Activated CD4-positive, alpha-beta T cell treated with anti-CD3 and anti-CD28 coated beads, Interleukin-2, Interleukin-4, amounts not matched to agents 100 ng/mL and 50 ng/mL, durations not matched to agents 16 hours and 8 hours (primary cell): ENCODE results near the gene COL18A1.

ENCODE experiments used
- DNase-seq: peaks from one replicate; pipeline ENCODE4 v3.0.0-alpha.2; 2020; ENCODE audit warnings: low spot score

Gene COL18A1

GRCh38 chr21:45383111-45383614, 21.8 kb upstream of the COL18A1 start:
- no peak for DNase-seq

- DNase-seq: no peak
These were observed 21.3 kb upstream of the COL18A1 start for GRCh38 chr21:45383615-45384201.

DNA sequence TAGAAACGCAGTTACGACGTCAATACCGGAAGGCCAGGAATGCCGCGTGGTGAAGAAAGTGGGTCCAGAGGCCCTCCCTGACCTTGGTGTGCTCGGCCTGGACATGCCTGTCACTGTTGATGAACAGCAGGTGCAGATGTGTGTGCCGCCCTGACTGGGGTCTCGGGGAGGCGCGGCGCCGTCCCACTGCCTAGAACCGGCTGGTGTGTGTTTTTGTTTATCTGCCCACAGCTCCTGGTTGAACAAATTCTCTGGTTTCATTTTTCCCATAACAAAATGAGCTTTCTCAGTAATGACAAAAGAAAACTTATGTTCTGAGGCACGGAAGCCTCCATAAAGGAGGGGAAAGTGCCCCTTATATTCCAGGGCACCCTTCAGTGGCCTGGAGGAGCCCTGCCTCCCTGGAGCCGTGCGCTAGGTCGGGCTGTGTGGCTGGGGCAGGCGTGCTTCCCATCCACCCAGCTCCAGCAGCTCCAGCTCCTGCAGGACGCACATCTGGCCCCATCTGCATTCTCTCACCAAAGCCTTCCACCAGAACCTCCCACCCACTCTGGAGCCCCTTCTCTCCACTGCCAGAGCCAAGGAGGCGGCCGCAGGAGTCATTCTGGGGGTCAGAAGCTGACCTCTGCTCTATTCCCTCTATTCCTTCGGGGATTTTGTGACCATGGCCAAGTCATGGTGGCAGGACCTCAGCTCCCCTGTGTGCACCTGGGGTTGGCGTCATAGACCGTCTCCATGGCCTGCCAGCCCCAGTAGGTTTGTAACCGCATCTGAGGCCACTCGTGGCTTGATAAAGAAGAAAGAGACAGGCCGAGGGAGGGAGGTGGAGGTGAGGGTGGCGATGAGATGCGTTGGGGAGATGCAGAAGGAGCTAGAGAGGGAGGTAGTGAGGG, 20.1 kb upstream of the COL18A1 start:
- no peak for DNase-seq

- DNase-seq: no peak
These were observed 19.4 kb upstream of the COL18A1 start for GRCh38 chr21:45385549-45386050.

DNA sequence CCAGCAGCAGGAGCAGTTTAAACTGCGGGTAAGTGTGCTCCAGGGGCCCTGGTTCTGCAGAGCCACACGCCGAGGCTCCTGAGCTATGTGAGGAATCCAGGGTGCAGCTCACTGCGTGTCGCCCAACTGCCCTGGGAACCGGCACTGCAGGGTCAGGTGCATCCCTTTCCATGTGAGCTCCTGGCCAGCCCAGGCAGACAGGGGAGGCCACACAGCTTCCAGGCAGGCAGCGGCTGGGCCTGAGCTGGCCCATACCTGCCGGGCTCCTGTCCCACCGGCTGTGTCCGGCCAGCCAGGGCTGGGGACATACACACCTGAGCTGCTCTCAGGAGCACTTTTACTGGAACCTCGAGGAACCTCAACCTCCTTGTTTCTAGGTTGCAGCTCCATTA, 18.6 kb upstream of the COL18A1 start:
- DNase-seq: no peak

DNA sequence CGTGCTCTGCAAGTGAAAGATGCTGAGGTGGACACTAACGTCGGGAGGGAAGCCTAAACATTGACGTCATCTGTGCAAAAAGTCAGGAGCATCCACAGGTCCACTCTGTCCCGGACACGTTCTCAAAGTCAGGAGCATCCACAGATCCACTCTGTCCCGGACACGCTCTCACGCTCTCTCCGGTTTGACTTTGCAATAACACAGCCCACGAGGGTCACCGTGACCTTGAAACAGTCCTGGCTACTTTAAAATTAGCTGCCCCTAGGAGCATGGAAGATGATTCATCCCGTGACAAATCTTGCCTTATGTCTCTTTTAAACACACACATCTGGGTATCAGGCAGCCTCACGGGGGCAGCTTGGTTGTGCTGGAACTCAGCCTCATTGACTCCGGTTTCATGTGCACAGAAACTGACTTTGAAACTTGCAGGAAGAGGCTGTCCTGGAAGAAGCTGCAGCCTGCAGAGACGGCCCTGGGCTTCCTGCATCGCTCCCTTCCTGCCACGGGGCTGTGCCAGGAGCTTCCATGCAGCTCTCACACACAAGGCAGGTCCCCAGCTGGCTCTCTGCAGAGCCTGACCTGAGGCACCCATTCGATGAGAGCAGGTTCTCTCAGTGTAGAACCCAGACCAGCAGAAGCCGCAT, 18.1 kb upstream of the COL18A1 start:
- no peak for DNase-seq

DNA sequence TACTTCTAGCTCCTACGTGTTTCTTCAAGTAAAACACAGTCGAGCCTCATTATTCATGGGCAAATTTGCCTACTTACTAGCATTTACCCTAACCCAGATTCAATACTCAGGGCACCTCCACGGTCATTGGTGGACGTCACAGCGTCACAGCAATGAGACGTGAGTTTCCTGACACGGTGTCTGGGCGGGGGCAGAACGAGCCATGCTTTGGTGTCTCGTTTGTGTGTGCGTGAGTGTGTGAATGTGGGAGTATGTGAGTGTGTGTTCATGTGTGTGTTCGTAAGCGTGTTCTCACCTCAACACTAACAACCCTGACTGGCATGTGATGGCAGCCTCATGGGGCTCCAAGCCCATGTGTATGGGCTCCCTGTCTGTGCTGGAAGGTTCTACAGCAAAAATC, 17.5 kb upstream of the COL18A1 start:
- no peak for DNase-seq

- DNase-seq: no peak
These were observed 16.9 kb upstream of the COL18A1 start for GRCh38 chr21:45388011-45388521.

DNA sequence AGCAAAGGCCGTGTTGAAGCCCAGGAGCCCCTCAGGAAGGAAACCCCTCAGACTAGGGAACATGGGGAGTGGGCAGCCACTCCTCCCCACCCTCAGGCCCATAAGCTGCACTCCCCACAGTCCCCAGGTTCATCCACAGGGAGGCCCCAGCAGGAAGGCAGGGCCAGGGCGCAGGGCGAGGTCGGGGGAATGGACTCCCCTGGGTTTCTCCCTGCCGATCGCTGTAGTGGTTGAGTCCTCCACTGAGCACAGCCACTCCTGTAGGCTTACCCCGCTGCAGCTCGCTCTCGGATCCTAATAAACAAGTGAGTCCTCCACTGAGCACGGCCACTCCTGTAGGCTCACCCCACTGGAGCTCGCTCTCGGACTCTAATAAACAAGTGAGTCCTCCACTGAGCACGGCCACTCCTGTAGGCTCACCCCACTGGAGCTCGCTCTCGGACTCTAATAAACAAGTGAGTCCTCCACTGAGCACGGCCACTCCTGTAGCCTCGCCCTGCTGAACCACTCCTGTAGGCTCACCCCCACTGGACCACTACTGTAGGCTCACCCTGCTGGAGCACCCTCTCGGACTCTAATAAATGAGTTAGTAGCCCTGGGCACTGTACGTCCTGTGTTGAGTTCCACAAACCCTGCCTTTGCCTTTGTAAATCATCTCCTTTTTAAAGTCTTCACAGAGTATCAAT, 16.2 kb upstream of the COL18A1 start:
- DNase-seq: no peak

GRCh38 chr21:45390121-45390751, 14.7 kb upstream of the COL18A1 start:
- no peak for DNase-seq

DNA sequence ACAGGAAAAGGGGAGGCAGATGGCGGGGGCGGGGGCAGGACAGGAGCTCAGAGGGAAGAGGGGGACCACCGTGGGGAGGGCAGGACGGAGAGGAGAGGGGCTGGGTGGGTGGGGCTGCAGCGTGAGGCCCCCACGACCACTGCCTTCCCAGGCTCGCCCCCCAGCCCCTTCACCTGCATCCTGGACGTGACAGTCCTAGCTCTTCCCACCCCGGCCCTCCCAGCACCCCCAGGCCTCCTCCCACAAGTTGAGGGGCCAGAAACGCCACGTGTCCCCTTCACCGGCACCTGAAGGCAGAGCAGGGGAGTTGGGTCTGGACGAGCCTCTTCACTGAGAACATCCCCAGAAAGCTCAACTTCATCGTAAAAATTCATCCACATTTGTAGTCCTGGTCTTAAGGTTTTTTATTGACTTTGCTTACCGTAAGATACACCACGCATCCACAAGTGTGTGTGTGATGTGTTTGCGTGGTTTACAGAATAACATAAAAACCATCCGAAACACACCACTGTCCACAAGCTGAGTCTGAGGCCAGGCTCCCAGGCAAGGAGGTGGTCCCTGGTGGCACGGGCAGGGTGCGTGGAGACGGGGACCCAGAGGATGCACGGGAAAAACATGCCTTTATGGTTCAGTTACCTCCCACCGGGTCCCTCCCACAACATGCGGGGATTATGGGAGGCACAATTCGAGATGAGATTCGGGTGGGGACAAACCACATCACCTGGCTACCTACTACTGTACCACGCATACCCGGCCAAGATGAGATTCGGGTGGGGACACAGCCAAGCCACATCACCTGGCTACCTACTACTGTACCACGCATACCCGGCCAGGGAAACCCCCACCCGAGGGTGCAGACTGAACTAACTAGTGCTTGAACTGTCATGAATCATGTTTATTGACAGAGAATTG, 13.9 kb upstream of the COL18A1 start:
- no peak for DNase-seq

GRCh38 chr21:45391743-45392572, 13.0 kb upstream of the COL18A1 start:
- DNase-seq: no peak

DNA sequence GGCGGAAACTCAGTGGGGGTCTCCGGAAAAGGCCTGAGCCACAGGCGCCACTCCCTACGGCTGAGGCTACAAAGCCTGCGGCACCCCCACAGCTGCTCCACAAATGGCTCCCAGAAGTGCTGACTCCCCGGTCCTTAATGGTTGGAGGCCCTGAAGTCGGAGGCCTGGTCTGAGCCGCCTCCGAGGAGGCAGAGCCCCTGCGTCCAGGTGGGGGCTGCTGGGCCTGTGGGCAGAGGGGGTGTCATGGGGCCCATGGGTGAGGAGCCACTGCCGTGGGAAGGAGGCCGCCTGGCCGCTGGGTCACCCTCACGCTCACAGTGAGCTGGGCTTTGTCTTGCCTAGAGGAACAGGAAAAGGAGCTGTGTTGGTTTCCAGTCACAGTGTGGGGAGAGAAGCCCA, 12.4 kb upstream of the COL18A1 start:
- DNase-seq: no peak

GRCh38 chr21:45393021-45393420, 11.9 kb upstream of the COL18A1 start:
- no peak for DNase-seq

DNA sequence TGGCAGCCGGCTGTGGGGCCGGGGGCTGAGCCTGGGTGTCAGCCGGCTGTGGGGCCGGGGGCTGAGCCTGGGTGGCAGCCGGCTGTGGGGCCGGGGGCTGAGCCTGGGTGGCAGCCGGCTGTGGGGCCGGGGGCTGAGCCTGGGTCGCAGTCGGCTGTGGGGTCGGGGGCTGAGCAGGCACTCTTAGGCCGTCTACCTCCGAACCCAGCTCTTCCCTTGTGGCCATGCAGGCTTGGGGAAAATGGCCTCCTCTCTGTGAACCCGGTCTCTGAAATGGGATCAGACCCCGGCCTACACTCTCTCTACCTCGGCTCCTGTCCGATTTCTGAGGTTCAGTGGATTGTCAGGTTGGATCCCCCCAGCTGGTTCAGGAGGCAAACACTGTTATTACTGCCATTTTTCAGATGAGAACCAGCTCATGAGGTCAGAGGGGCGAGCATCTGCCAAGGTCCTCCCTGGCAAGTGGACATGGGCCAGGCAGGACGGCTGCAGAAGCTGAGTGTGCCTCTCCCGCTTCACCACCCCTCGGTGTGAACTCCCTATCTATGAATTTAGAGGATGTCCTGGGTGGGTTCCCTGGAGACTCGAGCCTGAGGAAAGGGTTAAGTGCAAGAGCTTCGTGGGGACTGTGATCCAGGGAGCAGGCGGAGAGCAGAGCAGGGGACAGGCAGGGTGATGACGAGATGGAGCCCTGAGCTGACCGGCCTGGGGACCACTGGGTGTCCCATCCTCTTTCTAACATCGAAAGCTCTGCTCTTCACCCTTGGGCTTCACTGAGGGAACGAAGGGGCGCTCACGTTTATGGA, 10.9 kb upstream of the COL18A1 start:
- DNase-seq: no peak

DNA sequence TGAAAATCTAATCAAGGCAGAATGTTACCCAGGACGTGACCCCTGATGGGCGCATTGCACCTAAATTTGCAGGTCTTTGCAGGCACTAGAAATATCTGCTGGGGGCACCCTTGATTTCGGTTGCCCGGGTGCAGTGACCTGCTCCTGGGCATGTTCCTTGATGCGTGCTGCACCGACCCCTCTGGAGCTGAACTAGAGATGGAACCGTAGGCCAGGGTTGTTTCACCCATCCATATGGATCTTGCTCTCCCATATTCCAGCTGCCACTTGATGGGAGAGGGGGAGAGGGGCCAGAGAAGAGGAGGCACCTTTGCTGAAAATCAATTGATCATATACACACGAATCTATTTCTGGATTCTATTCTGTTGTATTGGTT, 8.4 kb upstream of the COL18A1 start:
- no peak for DNase-seq

GRCh38 chr21:45397381-45397780, 7.6 kb upstream of the COL18A1 start:
- DNase-seq: no peak

DNA sequence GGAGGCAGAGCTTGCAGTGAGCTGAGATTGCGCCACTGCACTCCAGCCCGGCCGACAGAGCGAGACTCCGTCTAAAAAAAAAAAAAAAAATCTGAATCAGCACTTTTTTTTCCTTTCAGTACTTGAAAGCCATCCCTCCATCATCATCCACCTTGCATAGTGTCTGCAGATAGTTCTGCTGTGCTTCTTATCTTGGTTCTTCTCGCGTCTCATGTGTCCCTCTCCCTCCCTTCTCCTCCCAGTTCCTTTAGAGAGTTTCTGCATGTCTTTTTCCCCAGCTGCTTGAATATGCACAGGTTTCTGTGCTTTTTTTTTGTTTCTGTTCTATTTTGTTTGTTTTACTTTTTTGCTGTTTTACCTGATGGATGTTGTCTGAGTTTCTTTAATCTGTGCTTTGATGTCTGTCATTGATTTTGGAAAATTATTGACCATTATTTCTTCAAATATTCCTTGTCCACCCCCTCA, 3.9 kb upstream of the COL18A1 start:
- no peak for DNase-seq
